MV-4-11 (cell line): ENCODE measurements around the gene TAP2.

Experiments
- DNase-seq: peaks from one replicate; lab custom pipeline; 2025; lab: John Stamatoyannopoulos, UW

Gene TAP2

DNA sequence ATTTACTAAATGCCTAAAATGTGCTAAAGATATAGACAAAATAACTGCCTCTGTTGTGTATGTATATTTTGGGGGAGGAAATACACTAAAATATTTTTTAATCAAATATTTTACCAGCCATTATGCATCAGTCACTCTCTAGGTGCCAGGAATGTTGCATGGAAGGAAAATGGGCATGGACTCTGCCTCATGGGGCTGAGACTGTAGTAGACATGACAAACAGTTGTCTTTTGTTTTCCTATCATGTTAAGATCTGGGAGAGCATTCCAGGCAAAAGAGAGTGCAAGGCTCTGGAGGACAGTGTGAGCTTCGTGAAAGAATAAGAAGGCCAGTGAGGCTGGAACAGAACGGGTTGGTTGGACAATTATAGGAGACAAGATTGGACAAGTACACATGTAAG, 48.2 kb downstream of the TAP2 start:
- no peak for DNase-seq
